ENCODE results near the gene AUH.

The AUH gene

DNA sequence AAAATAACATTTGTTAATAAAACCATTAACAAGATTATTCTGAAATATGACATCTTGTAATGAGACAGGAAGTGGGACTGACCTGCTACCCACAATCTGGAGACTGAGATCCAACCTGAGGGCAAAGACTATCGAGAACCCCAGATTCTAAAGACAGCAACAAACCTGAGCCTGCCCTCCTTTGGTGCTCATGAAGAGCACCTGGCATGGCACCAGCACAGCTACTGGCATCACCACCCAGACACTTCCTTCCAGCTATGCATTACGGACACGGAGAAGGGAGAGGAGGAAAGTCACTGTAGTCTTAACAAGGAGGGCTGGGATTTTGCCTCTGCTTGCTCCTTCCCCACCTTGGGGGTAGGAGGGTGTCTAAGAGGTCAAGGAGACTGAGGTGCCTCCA lies 105.5 kb downstream of the AUH start:
- TF ChIP-seq EZH2phosphoT487 (IDR thresholded peaks at IDR 0.05; ENCODE audit: low read depth), result no peak
- TF ChIP-seq, protein P1, sequence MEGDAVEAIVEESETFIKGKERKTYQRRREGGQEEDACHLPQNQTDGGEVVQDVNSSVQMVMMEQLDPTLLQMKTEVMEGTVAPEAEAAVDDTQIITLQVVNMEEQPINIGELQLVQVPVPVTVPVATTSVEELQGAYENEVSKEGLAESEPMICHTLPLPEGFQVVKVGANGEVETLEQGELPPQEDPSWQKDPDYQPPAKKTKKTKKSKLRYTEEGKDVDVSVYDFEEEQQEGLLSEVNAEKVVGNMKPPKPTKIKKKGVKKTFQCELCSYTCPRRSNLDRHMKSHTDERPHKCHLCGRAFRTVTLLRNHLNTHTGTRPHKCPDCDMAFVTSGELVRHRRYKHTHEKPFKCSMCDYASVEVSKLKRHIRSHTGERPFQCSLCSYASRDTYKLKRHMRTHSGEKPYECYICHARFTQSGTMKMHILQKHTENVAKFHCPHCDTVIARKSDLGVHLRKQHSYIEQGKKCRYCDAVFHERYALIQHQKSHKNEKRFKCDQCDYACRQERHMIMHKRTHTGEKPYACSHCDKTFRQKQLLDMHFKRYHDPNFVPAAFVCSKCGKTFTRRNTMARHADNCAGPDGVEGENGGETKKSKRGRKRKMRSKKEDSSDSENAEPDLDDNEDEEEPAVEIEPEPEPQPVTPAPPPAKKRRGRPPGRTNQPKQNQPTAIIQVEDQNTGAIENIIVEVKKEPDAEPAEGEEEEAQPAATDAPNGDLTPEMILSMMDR (IDR thresholded peaks at IDR 0.05; ENCODE audit: low read depth, low read length), result no peak
- no peaks in the 10 kb centered on the region for H3K79me2 ChIP-seq (ENCODE audit: low read length)
- H2AFZ ChIP-seq (ENCODE audit: low read depth, low read length), result no peak overlapping the region
- H3K4me2 ChIP-seq (ENCODE audit: low read length), result no peak overlapping the region
- H3K4me3 ChIP-seq (ENCODE audit: low read length), result no peak overlapping the region
- no peaks in the 10 kb centered on the region for H4K20me1 ChIP-seq (ENCODE audit: insufficient read depth, low read length)
- no peaks in the 10 kb centered on the region for H3K27me3 ChIP-seq (ENCODE audit: low read depth, low read length)
- no peaks in the 10 kb centered on the region for H3K4me1 ChIP-seq (ENCODE audit: low read length)
- H3K9ac ChIP-seq (ENCODE audit: low read length), result no peak overlapping the region
- H3K9me3 ChIP-seq (ENCODE audit: insufficient read depth, low read length), result no peaks in the 10 kb centered on the region
- H3K27ac ChIP-seq (ENCODE audit: low read length), result no peak overlapping the region
- H3K36me3 ChIP-seq (replicated peaks; ENCODE audit: low read depth, low read length), result no peaks in the 10 kb centered on the region

DNA sequence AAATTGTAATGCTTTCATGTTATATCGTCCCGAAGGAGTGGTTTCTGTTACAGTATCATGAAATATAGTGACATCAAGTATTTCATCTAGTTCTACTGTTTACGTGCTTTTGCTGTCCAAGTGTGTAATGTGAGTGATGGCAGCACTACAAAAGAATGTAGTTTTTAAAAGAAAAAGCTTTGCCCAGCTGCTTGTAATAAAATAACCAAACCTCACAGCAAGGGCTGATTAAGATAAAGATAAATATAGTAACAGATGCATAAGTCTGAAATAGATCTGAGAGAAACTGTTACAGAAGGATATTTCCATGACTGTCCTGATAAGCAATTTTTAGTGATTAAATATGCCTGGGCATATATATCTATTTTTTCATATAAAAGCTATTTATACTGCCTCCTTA lies 106.4 kb downstream of the AUH start:
- no peaks in the 10 kb centered on the region for H3K9me3 ChIP-seq (ENCODE audit: insufficient read depth, low read length)
- H3K9ac ChIP-seq (ENCODE audit: low read length), result no peak overlapping the region
- no peak overlapping the region for H3K27ac ChIP-seq (ENCODE audit: low read length)
- no peaks in the 10 kb centered on the region for H3K79me2 ChIP-seq (ENCODE audit: low read length)
- no peaks in the 10 kb centered on the region for H4K20me1 ChIP-seq (ENCODE audit: insufficient read depth, low read length)
- no peak overlapping the region for H3K4me2 ChIP-seq (ENCODE audit: low read length)
- no peak overlapping the region for H3K4me3 ChIP-seq (ENCODE audit: low read length)
- H3K4me1 ChIP-seq (ENCODE audit: low read length), result no peaks in the 10 kb centered on the region
- H3K36me3 ChIP-seq (replicated peaks; ENCODE audit: low read depth, low read length), result no peaks in the 10 kb centered on the region
- H3K27me3 ChIP-seq (ENCODE audit: low read depth, low read length), result no peaks in the 10 kb centered on the region
- H2AFZ ChIP-seq (ENCODE audit: low read depth, low read length), result no peak overlapping the region
- TF ChIP-seq EZH2phosphoT487 (IDR thresholded peaks at IDR 0.05; ENCODE audit: low read depth), result no peak
- TF ChIP-seq, protein P1 (IDR thresholded peaks at IDR 0.05; ENCODE audit: low read depth, low read length), result no peak

DNA sequence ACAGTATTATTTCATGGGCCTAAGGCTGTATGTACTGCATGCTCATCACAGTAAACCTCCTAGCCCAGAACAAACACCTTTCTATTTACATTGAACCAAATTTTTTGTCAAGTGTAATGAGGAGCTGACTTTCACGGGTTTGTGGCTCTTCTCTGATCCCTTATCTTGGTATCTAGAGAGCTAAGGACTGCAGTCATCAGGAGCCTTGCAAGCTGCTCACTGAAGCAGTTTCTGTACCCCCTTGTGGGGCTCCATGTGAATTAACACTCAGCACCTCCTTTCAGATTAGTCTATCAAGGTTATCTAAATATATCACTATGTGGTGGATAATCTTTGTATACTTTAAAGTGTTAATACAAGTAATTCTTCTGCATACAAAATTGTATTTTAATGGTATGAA lies 108.2 kb downstream of the AUH start:
- H3K4me3 ChIP-seq (ENCODE audit: low read length), result no peak overlapping the region
- H3K79me2 ChIP-seq (ENCODE audit: low read length), result no peaks in the 10 kb centered on the region
- no peaks in the 10 kb centered on the region for H3K36me3 ChIP-seq (replicated peaks; ENCODE audit: low read depth, low read length)
- no peak overlapping the region for H3K27ac ChIP-seq (ENCODE audit: low read length)
- no peak overlapping the region for H3K9ac ChIP-seq (ENCODE audit: low read length)
- no peaks in the 10 kb centered on the region for H3K9me3 ChIP-seq (ENCODE audit: insufficient read depth, low read length)
- no peaks in the 10 kb centered on the region for H3K4me1 ChIP-seq (ENCODE audit: low read length)
- TF ChIP-seq, protein P1 (IDR thresholded peaks at IDR 0.05; ENCODE audit: low read depth, low read length), result no peak
- TF ChIP-seq EZH2phosphoT487 (IDR thresholded peaks at IDR 0.05; ENCODE audit: low read depth), result no peak
- H2AFZ ChIP-seq (ENCODE audit: low read depth, low read length), result no peak overlapping the region
- H4K20me1 ChIP-seq (ENCODE audit: insufficient read depth, low read length), result no peaks in the 10 kb centered on the region
- no peaks in the 10 kb centered on the region for H3K27me3 ChIP-seq (ENCODE audit: low read depth, low read length)
- H3K4me2 ChIP-seq (ENCODE audit: low read length), result no peak overlapping the region

DNA sequence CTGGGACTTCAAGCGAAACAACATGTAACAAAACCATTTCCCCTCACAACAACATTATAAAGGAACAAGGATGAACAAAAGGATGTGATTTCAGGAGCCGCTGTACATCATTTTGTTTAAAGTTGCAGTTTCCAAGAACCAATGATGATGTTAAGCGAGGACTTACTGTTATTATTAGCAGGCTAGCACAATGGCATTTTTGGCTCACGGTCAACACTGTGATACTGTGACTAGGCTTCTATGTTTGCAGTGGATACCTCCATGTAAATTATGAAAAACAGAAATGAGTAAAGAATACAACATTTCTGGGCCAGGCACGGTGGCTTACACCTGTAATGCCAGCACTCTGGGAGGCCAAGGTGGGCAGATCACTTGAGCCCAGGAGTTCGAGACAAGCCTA lies 113.0 kb downstream of the AUH start:
- Histone ChIP-seq H3K79me2 (ENCODE audit: low read length) (no peaks in the 10 kb centered on the region), H3K36me3 (replicated peaks; ENCODE audit: low read depth, low read length) (no peaks in the 10 kb centered on the region), H3K27ac (ENCODE audit: low read length) (no peak overlapping the region), H3K4me3 (ENCODE audit: low read length) (no peak overlapping the region), H4K20me1 (ENCODE audit: insufficient read depth, low read length) (no peaks in the 10 kb centered on the region), H3K4me1 (ENCODE audit: low read length) (peaks cover 5% of the 10 kb centered on the region; the same call in 1 of the 2 replicates), H3K4me2 (ENCODE audit: low read length) (no peak overlapping the region), H3K27me3 (ENCODE audit: low read depth, low read length) (no peaks in the 10 kb centered on the region), H2AFZ (ENCODE audit: low read depth, low read length) (no peak overlapping the region), H3K9ac (ENCODE audit: low read length) (no peak overlapping the region), H3K9me3 (ENCODE audit: insufficient read depth, low read length) (no peaks in the 10 kb centered on the region)
- TF ChIP-seq, protein P1 (IDR thresholded peaks at IDR 0.05; ENCODE audit: low read depth, low read length), result no peak
- TF ChIP-seq EZH2phosphoT487 (IDR thresholded peaks at IDR 0.05; ENCODE audit: low read depth), result no peak
